WTC11 (cell line): ENCODE data around the gene FCN1. TPM values are rescaled to one million over a fixed set of nuclear protein-coding genes. Genes with fewer than 3 reads are reported as not detected.

Experiments used
- ATAC-seq: fragments of 200-7000 bp; cut with Tn5 transposase; 2 replicates; pipeline ENCODE4 v1.10.0; 2021; ENCODE audit warnings: mild to moderate bottlenecking, moderate library complexity
- CTCF ChIA-PET: fragments of 300-600 bp; sonication (Branson Sonifier 250); formaldehyde crosslinking; loops from one replicate; lab custom pipeline; 2021; ENCODE audit warnings: antibody characterized with exemption; lab: Charles Lee
- POLR2A ChIA-PET: fragments of 350-600 bp; sonication (Branson Sonifier 250); formaldehyde crosslinking; loops from one replicate; lab custom pipeline; 2021; ENCODE audit warnings: antibody characterized with exemption; lab: Charles Lee
- DNase-seq: peaks from one replicate; pipeline ENCODE4 v3.0.0; 2021; ENCODE audit warnings: low spot score
- H3K27ac Mint-ChIP-seq: 2 replicates; pipeline ENCODE4 v1.8.0; 2021; ENCODE audit warnings: mixed read lengths
- H3K27me3 Mint-ChIP-seq: 2 replicates; pipeline ENCODE4 v1.8.0; 2021; ENCODE audit warnings: low read depth, mild to moderate bottlenecking, moderate library complexity, mixed read lengths
- H3K36me3 Mint-ChIP-seq: 2 replicates; pipeline ENCODE4 v1.8.0; 2021; ENCODE audit warnings: mixed read lengths
- H3K4me1 Mint-ChIP-seq: 2 replicates; pipeline ENCODE4 v1.8.0; 2022; ENCODE audit warnings: mixed read lengths
- H3K4me3 Mint-ChIP-seq: 2 replicates; pipeline ENCODE4 v1.8.0; 2021; ENCODE audit warnings: mild to moderate bottlenecking, moderate library complexity, mixed read lengths
- H3K9me3 Mint-ChIP-seq: 2 replicates; pipeline ENCODE4 v1.8.0; 2021; ENCODE audit warnings: mixed read lengths
- IRF2 ChIP-seq: sonication (generic); formaldehyde crosslinking; IDR thresholded peaks from 2 replicates; pipeline ENCODE4 v1.8.0; 2022; ENCODE audit warnings: low read depth, missing genetic modification reagents, borderline replicate concordance
- MXD4 ChIP-seq: fragments of 250-450 bp; sonication (Bioruptor Pico); IDR thresholded peaks from 2 replicates; pipeline ENCODE4 v1.8.0; 2021; ENCODE audit warnings: mild to moderate bottlenecking, moderate library complexity, borderline replicate concordance
- NFYB ChIP-seq: sonication (generic); formaldehyde crosslinking; conservative IDR thresholded peaks from 2 replicates; pipeline ENCODE4 v1.8.0; 2022; ENCODE audit warnings: low read depth, missing genetic modification reagents
- NR2C2 ChIP-seq: sonication (generic); formaldehyde crosslinking; IDR thresholded peaks from 2 replicates; pipeline ENCODE4 v1.8.0; 2022; ENCODE audit warnings: mild to moderate bottlenecking, missing genetic modification reagents
- SMAD3 ChIP-seq: sonication (generic); formaldehyde crosslinking; IDR thresholded peaks from 2 replicates; pipeline ENCODE4 v1.8.0; 2022; ENCODE audit warnings: missing genetic modification reagents, mild to moderate bottlenecking, borderline replicate concordance
- SOX15 ChIP-seq: fragments of 250-450 bp; sonication (Bioruptor Pico); IDR thresholded peaks from 2 replicates; pipeline ENCODE4 v1.9.0; 2021; ENCODE audit warnings: mild to moderate bottlenecking
- ZBTB21 ChIP-seq: sonication (generic); formaldehyde crosslinking; IDR thresholded peaks from 2 replicates; pipeline ENCODE4 v1.8.1; 2023; ENCODE audit warnings: mild to moderate bottlenecking, missing genetic modification reagents, borderline replicate concordance
- ZNF396 ChIP-seq: fragments of 250-450 bp; sonication (Bioruptor Pico); IDR thresholded peaks from 2 replicates; pipeline ENCODE4 v1.8.0; 2021; ENCODE audit warnings: mild to moderate bottlenecking, moderate library complexity, borderline replicate concordance
- ZNF416 ChIP-seq: fragments of 250-450 bp; sonication (Bioruptor Pico); IDR thresholded peaks from 2 replicates; pipeline ENCODE4 v1.9.0; 2021; ENCODE audit warnings: mild to moderate bottlenecking, inconsistent platforms
- ZNF423 ChIP-seq: fragments of 250-450 bp; sonication (Bioruptor Pico); IDR thresholded peaks from 2 replicates; pipeline ENCODE4 v2.1.2; 2022; ENCODE audit warnings: mild to moderate bottlenecking, moderate library complexity
- total RNA-seq: library from RNA; stranded (reverse); gene quantifications from 3 replicates; pipeline ENCODE4 v1.2.3, GENCODE V29; 2021
- TF ChIP-seq, protein P1 (sequence below): fragments of 250-450 bp; sonication (Bioruptor Pico); IDR thresholded peaks from 2 replicates; pipeline ENCODE4 v1.9.0; 2021; ENCODE audit warnings: mild to moderate bottlenecking, borderline replicate concordance
- TF ChIP-seq, protein P2 (sequence below): sonication (generic); formaldehyde crosslinking; IDR thresholded peaks from 2 replicates; pipeline ENCODE4 v1.8.1; 2022; ENCODE audit warnings: low read depth, mild to moderate bottlenecking, moderate library complexity, missing genetic modification reagents, borderline replicate concordance
- TF ChIP-seq, protein P3 (sequence below): fragments of 250-450 bp; sonication (Bioruptor Pico); IDR thresholded peaks from 2 replicates; pipeline ENCODE4 v1.9.0; 2021; ENCODE audit warnings: mild to moderate bottlenecking
- TF ChIP-seq, protein P4 (sequence below): sonication (generic); formaldehyde crosslinking; IDR thresholded peaks from 2 replicates; pipeline ENCODE4 v1.8.0; 2022; ENCODE audit warnings: mild to moderate bottlenecking, missing genetic modification reagents
- TF ChIP-seq, protein P5 (sequence below): fragments of 250-450 bp; sonication (Bioruptor Pico); IDR thresholded peaks from 2 replicates; pipeline ENCODE4 v1.9.0; 2021; ENCODE audit warnings: moderate library complexity, mild to moderate bottlenecking, inconsistent platforms, borderline replicate concordance
- TF ChIP-seq, protein P6 (sequence below): fragments of 250-450 bp; sonication (Bioruptor Pico); IDR thresholded peaks from 2 replicates; pipeline ENCODE4 v1.8.0; 2021; ENCODE audit warnings: mild to moderate bottlenecking
- TF ChIP-seq, protein P7 (sequence below): sonication (generic); formaldehyde crosslinking; IDR thresholded peaks from 2 replicates; pipeline ENCODE4 v1.8.1; 2023; ENCODE audit warnings: mild to moderate bottlenecking, missing genetic modification reagents
- TF ChIP-seq, protein P8 (sequence below): sonication (generic); formaldehyde crosslinking; IDR thresholded peaks from 2 replicates; pipeline ENCODE4 v1.8.1; 2023; ENCODE audit warnings: mild to moderate bottlenecking, missing genetic modification reagents, borderline replicate concordance

FCN1 gene
- total RNA-seq, 1 experiment from 2014 or later: not detected

DNA sequence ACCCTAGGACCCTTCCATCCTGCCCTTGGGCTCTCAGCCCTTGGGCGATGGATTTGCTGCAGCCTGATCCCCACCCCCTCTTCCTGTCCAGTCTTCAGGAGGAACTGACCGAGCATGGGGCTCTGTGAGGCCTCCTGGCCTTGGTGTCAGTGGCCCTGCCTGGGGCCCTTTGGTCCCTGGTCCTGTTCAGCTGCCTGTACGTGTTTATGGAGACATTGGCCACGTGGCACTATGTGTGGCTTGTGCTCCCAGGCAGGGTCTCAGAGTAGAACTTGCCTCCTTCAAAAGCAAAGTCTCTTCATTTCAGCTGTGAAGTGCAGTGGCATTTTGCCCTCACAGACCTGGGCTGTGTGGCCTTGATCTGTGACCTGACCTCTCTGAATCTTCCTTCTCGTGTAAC is 26.0 kb downstream of the FCN1 start:
- TF ChIP-seq, protein P1, sequence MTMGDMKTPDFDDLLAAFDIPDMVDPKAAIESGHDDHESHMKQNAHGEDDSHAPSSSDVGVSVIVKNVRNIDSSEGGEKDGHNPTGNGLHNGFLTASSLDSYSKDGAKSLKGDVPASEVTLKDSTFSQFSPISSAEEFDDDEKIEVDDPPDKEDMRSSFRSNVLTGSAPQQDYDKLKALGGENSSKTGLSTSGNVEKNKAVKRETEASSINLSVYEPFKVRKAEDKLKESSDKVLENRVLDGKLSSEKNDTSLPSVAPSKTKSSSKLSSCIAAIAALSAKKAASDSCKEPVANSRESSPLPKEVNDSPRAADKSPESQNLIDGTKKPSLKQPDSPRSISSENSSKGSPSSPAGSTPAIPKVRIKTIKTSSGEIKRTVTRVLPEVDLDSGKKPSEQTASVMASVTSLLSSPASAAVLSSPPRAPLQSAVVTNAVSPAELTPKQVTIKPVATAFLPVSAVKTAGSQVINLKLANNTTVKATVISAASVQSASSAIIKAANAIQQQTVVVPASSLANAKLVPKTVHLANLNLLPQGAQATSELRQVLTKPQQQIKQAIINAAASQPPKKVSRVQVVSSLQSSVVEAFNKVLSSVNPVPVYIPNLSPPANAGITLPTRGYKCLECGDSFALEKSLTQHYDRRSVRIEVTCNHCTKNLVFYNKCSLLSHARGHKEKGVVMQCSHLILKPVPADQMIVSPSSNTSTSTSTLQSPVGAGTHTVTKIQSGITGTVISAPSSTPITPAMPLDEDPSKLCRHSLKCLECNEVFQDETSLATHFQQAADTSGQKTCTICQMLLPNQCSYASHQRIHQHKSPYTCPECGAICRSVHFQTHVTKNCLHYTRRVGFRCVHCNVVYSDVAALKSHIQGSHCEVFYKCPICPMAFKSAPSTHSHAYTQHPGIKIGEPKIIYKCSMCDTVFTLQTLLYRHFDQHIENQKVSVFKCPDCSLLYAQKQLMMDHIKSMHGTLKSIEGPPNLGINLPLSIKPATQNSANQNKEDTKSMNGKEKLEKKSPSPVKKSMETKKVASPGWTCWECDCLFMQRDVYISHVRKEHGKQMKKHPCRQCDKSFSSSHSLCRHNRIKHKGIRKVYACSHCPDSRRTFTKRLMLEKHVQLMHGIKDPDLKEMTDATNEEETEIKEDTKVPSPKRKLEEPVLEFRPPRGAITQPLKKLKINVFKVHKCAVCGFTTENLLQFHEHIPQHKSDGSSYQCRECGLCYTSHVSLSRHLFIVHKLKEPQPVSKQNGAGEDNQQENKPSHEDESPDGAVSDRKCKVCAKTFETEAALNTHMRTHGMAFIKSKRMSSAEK: no peak
- TF ChIP-seq, protein P2, sequence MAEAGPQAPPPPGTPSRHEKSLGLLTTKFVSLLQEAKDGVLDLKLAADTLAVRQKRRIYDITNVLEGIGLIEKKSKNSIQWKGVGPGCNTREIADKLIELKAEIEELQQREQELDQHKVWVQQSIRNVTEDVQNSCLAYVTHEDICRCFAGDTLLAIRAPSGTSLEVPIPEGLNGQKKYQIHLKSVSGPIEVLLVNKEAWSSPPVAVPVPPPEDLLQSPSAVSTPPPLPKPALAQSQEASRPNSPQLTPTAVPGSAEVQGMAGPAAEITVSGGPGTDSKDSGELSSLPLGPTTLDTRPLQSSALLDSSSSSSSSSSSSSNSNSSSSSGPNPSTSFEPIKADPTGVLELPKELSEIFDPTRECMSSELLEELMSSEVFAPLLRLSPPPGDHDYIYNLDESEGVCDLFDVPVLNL: no peak
- TF ChIP-seq, protein P3, sequence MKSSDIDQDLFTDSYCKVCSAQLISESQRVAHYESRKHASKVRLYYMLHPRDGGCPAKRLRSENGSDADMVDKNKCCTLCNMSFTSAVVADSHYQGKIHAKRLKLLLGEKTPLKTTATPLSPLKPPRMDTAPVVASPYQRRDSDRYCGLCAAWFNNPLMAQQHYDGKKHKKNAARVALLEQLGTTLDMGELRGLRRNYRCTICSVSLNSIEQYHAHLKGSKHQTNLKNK: no peak
- TF ChIP-seq, protein P4, sequence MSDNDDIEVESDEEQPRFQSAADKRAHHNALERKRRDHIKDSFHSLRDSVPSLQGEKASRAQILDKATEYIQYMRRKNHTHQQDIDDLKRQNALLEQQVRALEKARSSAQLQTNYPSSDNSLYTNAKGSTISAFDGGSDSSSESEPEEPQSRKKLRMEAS (CRISPR knock-in tag): no peak
- TF ChIP-seq, protein P5, sequence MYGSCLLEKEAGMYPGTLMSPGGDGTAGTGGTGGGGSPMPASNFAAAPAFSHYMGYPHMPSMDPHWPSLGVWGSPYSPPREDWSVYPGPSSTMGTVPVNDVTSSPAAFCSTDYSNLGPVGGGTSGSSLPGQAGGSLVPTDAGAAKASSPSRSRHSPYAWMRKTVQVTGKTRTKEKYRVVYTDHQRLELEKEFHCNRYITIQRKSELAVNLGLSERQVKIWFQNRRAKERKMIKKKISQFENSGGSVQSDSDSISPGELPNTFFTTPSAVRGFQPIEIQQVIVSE (CRISPR knock-in tag): no peak
- TF ChIP-seq NR2C2: no peak
- no peak for TF ChIP-seq SOX15 (CRISPR knock-in tag)
- TF ChIP-seq MXD4 (CRISPR knock-in tag): no peak
- TF ChIP-seq, protein P6, sequence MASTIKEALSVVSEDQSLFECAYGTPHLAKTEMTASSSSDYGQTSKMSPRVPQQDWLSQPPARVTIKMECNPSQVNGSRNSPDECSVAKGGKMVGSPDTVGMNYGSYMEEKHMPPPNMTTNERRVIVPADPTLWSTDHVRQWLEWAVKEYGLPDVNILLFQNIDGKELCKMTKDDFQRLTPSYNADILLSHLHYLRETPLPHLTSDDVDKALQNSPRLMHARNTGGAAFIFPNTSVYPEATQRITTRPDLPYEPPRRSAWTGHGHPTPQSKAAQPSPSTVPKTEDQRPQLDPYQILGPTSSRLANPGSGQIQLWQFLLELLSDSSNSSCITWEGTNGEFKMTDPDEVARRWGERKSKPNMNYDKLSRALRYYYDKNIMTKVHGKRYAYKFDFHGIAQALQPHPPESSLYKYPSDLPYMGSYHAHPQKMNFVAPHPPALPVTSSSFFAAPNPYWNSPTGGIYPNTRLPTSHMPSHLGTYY: no peak
- TF ChIP-seq ZNF423 (CRISPR knock-in tag): no peak
- TF ChIP-seq ZNF416: no peak
- TF ChIP-seq ZBTB21: no peak
- TF ChIP-seq, protein P7, sequence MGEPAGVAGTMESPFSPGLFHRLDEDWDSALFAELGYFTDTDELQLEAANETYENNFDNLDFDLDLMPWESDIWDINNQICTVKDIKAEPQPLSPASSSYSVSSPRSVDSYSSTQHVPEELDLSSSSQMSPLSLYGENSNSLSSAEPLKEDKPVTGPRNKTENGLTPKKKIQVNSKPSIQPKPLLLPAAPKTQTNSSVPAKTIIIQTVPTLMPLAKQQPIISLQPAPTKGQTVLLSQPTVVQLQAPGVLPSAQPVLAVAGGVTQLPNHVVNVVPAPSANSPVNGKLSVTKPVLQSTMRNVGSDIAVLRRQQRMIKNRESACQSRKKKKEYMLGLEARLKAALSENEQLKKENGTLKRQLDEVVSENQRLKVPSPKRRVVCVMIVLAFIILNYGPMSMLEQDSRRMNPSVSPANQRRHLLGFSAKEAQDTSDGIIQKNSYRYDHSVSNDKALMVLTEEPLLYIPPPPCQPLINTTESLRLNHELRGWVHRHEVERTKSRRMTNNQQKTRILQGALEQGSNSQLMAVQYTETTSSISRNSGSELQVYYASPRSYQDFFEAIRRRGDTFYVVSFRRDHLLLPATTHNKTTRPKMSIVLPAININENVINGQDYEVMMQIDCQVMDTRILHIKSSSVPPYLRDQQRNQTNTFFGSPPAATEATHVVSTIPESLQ (CRISPR knock-in tag): no peak
- TF ChIP-seq ZNF396 (CRISPR knock-in tag): no peak
- TF ChIP-seq IRF2: no peak
- TF ChIP-seq NFYB (CRISPR knock-in tag): no peak
- TF ChIP-seq, protein P8, sequence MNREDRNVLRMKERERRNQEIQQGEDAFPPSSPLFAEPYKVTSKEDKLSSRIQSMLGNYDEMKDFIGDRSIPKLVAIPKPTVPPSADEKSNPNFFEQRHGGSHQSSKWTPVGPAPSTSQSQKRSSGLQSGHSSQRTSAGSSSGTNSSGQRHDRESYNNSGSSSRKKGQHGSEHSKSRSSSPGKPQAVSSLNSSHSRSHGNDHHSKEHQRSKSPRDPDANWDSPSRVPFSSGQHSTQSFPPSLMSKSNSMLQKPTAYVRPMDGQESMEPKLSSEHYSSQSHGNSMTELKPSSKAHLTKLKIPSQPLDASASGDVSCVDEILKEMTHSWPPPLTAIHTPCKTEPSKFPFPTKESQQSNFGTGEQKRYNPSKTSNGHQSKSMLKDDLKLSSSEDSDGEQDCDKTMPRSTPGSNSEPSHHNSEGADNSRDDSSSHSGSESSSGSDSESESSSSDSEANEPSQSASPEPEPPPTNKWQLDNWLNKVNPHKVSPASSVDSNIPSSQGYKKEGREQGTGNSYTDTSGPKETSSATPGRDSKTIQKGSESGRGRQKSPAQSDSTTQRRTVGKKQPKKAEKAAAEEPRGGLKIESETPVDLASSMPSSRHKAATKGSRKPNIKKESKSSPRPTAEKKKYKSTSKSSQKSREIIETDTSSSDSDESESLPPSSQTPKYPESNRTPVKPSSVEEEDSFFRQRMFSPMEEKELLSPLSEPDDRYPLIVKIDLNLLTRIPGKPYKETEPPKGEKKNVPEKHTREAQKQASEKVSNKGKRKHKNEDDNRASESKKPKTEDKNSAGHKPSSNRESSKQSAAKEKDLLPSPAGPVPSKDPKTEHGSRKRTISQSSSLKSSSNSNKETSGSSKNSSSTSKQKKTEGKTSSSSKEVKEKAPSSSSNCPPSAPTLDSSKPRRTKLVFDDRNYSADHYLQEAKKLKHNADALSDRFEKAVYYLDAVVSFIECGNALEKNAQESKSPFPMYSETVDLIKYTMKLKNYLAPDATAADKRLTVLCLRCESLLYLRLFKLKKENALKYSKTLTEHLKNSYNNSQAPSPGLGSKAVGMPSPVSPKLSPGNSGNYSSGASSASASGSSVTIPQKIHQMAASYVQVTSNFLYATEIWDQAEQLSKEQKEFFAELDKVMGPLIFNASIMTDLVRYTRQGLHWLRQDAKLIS (CRISPR knock-in tag): no peak
- no peak for TF ChIP-seq SMAD3
- TF ChIP-seq, all 79 proteins: peak for 0
- DNase-seq (no peak), ATAC-seq (no peak)
- CTCF ChIA-PET: no interaction called here
- Mint-ChIP-seq H3K9me3 (peaks cover 19% of the 10 kb centered on the region), H3K27me3 (no peaks in the 10 kb centered on the region; the same call in 1 of the 2 replicates), H3K4me3 (no peak overlapping the region), H3K36me3 (peaks cover 10% of the 10 kb centered on the region), H3K4me1 (no peaks in the 10 kb centered on the region), H3K27ac (no peak overlapping the region)
- POLR2A ChIA-PET: no interaction called here
